ENCODE results near the gene ARL5A.

Gene ARL5A

GRCh38 chr2:151815821-151816489, 12.3 kb downstream of the ARL5A start:
- H3K4me3 ChIP-seq (replicated peaks; ENCODE audit: insufficient read depth, low read length): no peak overlapping the region
- no peak for DNase-seq (ENCODE audit: low read depth in 1 of 2, low spot score in 1 of 2)
- no peak for TF ChIP-seq CTCF (IDR thresholded peaks at IDR 0.05; ENCODE audit: insufficient read depth, low read length)
- TF ChIP-seq REST (IDR thresholded peaks at IDR 0.05; ENCODE audit: insufficient replicate concordance, low read depth): no peak
- no peak for TF ChIP-seq POLR2AphosphoS5 (IDR thresholded peaks at IDR 0.05; ENCODE audit: low read depth)
- no peak for TF ChIP-seq GABPA (IDR thresholded peaks at IDR 0.05; ENCODE audit: low read depth)
- no peak for TF ChIP-seq SPI1 (IDR thresholded peaks at IDR 0.05; ENCODE audit: borderline replicate concordance, low read depth)
- H3K27me3 ChIP-seq (ENCODE audit: insufficient read depth, poor library complexity, severe bottlenecking): no peaks in the 10 kb centered on the region
- H3K27ac ChIP-seq (replicated peaks): no peak overlapping the region

- H3K27me3 ChIP-seq (ENCODE audit: insufficient read depth, poor library complexity, severe bottlenecking): no peaks in the 10 kb centered on the region
- TF ChIP-seq POLR2AphosphoS5 (IDR thresholded peaks at IDR 0.05; ENCODE audit: low read depth) (no peak), GABPA (IDR thresholded peaks at IDR 0.05; ENCODE audit: low read depth) (no peak), CTCF (IDR thresholded peaks at IDR 0.05; ENCODE audit: insufficient read depth, low read length) (no peak), REST (IDR thresholded peaks at IDR 0.05; ENCODE audit: insufficient replicate concordance, low read depth) (no peak), SPI1 (IDR thresholded peaks at IDR 0.05; ENCODE audit: borderline replicate concordance, low read depth) (no peak)
- H3K27ac ChIP-seq (replicated peaks): no peak overlapping the region
- no peak for DNase-seq (ENCODE audit: low read depth in 1 of 2, low spot score in 1 of 2)
- no peak overlapping the region for H3K4me3 ChIP-seq (replicated peaks; ENCODE audit: insufficient read depth, low read length)
Observed at GRCh38 chr2:151810489-151810888, 17.7 kb downstream of the ARL5A start.

GRCh38 chr2:151809073-151809383, 19.2 kb downstream of the ARL5A start:
- H3K4me3 ChIP-seq (replicated peaks; ENCODE audit: insufficient read depth, low read length): no peak overlapping the region
- DNase-seq (ENCODE audit: low read depth in 1 of 2, low spot score in 1 of 2): no peak
- H3K27me3 ChIP-seq (ENCODE audit: insufficient read depth, poor library complexity, severe bottlenecking): no peaks in the 10 kb centered on the region
- TF ChIP-seq REST (IDR thresholded peaks at IDR 0.05; ENCODE audit: insufficient replicate concordance, low read depth) (no peak), CTCF (IDR thresholded peaks at IDR 0.05; ENCODE audit: insufficient read depth, low read length) (no peak), GABPA (IDR thresholded peaks at IDR 0.05; ENCODE audit: low read depth) (no peak), SPI1 (IDR thresholded peaks at IDR 0.05; ENCODE audit: borderline replicate concordance, low read depth) (no peak), POLR2AphosphoS5 (IDR thresholded peaks at IDR 0.05; ENCODE audit: low read depth) (no peak)
- no peak overlapping the region for H3K27ac ChIP-seq (replicated peaks)

Measured in HL-60 (cell line).